Subcutaneous adipose tissue (tissue), 4 donors: ENCODE data around the gene NXPH4. TPM values are rescaled to one million over a fixed set of nuclear protein-coding genes. Genes with fewer than 3 reads are reported as not detected.

Experiments used
- CTCF ChIP-seq: fragments of 450-650 bp; IDR thresholded peaks from one replicate; pipeline ENCODE4 v1.5.1; 2016; ENCODE audit warnings: low read depth, mild to moderate bottlenecking, control low read depth, antibody characterized with exemption, moderate library complexity
- total RNA-seq, 4 donors: library from RNA; depleted of rRNA; stranded (reverse); fragments of >200 nt; gene quantifications; one replicate each; pipeline ENCODE4 v1.1.0, GENCODE V29; 2016

NXPH4 gene
- total RNA-seq, 4 donors from 2014 or later = not detected

GRCh38 chr12:57224278-57224972 is 7.8 kb downstream of the NXPH4 start:
- no peak for TF ChIP-seq CTCF

- TF ChIP-seq CTCF = no peak
These were observed 8.5 kb downstream of the NXPH4 start for GRCh38 chr12:57224973-57225679.

- no peak for TF ChIP-seq CTCF
These were observed 9.2 kb downstream of the NXPH4 start for GRCh38 chr12:57225680-57226210.

GRCh38 chr12:57226588-57227314 is 10.2 kb downstream of the NXPH4 start:
- TF ChIP-seq CTCF = no peak

GRCh38 chr12:57227315-57228115 is 10.9 kb downstream of the NXPH4 start:
- TF ChIP-seq CTCF = no peak

GRCh38 chr12:57229046-57229633 is 12.5 kb downstream of the NXPH4 start:
- no peak for TF ChIP-seq CTCF
